ENCODE results near the gene AJAP1.

The AJAP1 gene

GRCh38 chr1:4684136-4684535 is 29.7 kb downstream of the AJAP1 start:
- no peaks in the 10 kb centered on the region for H3K9me3 ChIP-seq (ENCODE audit: low read length)
- no peak overlapping the region for H3K4me3 ChIP-seq (ENCODE audit: low read length)
- H2AFZ ChIP-seq (ENCODE audit: low read depth, low read length): no peak overlapping the region
- H3K4me1 ChIP-seq (ENCODE audit: insufficient read depth, low read length): no peaks in the 10 kb centered on the region
- no peaks in the 10 kb centered on the region for H3K36me3 ChIP-seq (ENCODE audit: insufficient read depth, low read length)
- no peaks in the 10 kb centered on the region for H3K27me3 ChIP-seq (ENCODE audit: insufficient read depth, low read length)

- Histone ChIP-seq H3K36me3 (ENCODE audit: insufficient read depth, low read length) (no peaks in the 10 kb centered on the region), H3K9me3 (ENCODE audit: low read length) (no peaks in the 10 kb centered on the region), H3K27me3 (ENCODE audit: insufficient read depth, low read length) (no peaks in the 10 kb centered on the region), H3K4me1 (ENCODE audit: insufficient read depth, low read length) (no peaks in the 10 kb centered on the region), H2AFZ (ENCODE audit: low read depth, low read length) (no peak overlapping the region), H3K4me3 (ENCODE audit: low read length) (no peak overlapping the region)
These were observed 30.6 kb downstream of the AJAP1 start for GRCh38 chr1:4684864-4685522.

GRCh38 chr1:4685523-4685865 is 31.1 kb downstream of the AJAP1 start:
- Histone ChIP-seq H3K36me3 (ENCODE audit: insufficient read depth, low read length) (no peaks in the 10 kb centered on the region), H3K4me3 (ENCODE audit: low read length) (no peak overlapping the region), H3K4me1 (ENCODE audit: insufficient read depth, low read length) (no peaks in the 10 kb centered on the region), H3K27me3 (ENCODE audit: insufficient read depth, low read length) (no peaks in the 10 kb centered on the region), H2AFZ (ENCODE audit: low read depth, low read length) (no peak overlapping the region), H3K9me3 (ENCODE audit: low read length) (no peaks in the 10 kb centered on the region)

GRCh38 chr1:4687943-4688342 is 33.5 kb downstream of the AJAP1 start:
- Histone ChIP-seq H3K4me3 (ENCODE audit: low read length) (no peak overlapping the region), H3K36me3 (ENCODE audit: insufficient read depth, low read length) (no peaks in the 10 kb centered on the region), H3K4me1 (ENCODE audit: insufficient read depth, low read length) (no peaks in the 10 kb centered on the region), H3K9me3 (ENCODE audit: low read length) (no peaks in the 10 kb centered on the region), H3K27me3 (ENCODE audit: insufficient read depth, low read length) (no peaks in the 10 kb centered on the region), H2AFZ (ENCODE audit: low read depth, low read length) (no peak overlapping the region)

- Histone ChIP-seq H3K27me3 (ENCODE audit: insufficient read depth, low read length) (no peaks in the 10 kb centered on the region), H3K9me3 (ENCODE audit: low read length) (no peaks in the 10 kb centered on the region), H3K36me3 (ENCODE audit: insufficient read depth, low read length) (no peaks in the 10 kb centered on the region), H3K4me3 (ENCODE audit: low read length) (no peak overlapping the region), H2AFZ (ENCODE audit: low read depth, low read length) (no peak overlapping the region), H3K4me1 (ENCODE audit: insufficient read depth, low read length) (no peaks in the 10 kb centered on the region)
These were observed 35.0 kb downstream of the AJAP1 start for GRCh38 chr1:4689271-4689935.

GRCh38 chr1:4689941-4690635 is 35.7 kb downstream of the AJAP1 start:
- H3K4me3 ChIP-seq (ENCODE audit: low read length): no peak overlapping the region
- no peak overlapping the region for H2AFZ ChIP-seq (ENCODE audit: low read depth, low read length)
- peaks cover 2% of the 10 kb centered on the region for H3K27me3 ChIP-seq (ENCODE audit: insufficient read depth, low read length)
- H3K9me3 ChIP-seq (ENCODE audit: low read length): no peaks in the 10 kb centered on the region
- H3K4me1 ChIP-seq (ENCODE audit: insufficient read depth, low read length): no peaks in the 10 kb centered on the region
- no peaks in the 10 kb centered on the region for H3K36me3 ChIP-seq (ENCODE audit: insufficient read depth, low read length)

GRCh38 chr1:4690951-4691675 is 36.7 kb downstream of the AJAP1 start:
- no peaks in the 10 kb centered on the region for H3K36me3 ChIP-seq (ENCODE audit: insufficient read depth, low read length)
- H3K9me3 ChIP-seq (ENCODE audit: low read length): no peaks in the 10 kb centered on the region
- H3K4me3 ChIP-seq (ENCODE audit: low read length): no peak overlapping the region
- H3K27me3 ChIP-seq (ENCODE audit: insufficient read depth, low read length): peaks cover 4% of the 10 kb centered on the region
- no peaks in the 10 kb centered on the region for H3K4me1 ChIP-seq (ENCODE audit: insufficient read depth, low read length)
- no peak overlapping the region for H2AFZ ChIP-seq (ENCODE audit: low read depth, low read length)

GRCh38 chr1:4691766-4692405 is 37.5 kb downstream of the AJAP1 start:
- Histone ChIP-seq H3K4me1 (ENCODE audit: insufficient read depth, low read length) (no peaks in the 10 kb centered on the region), H3K27me3 (ENCODE audit: insufficient read depth, low read length) (peaks cover 4% of the 10 kb centered on the region), H3K9me3 (ENCODE audit: low read length) (no peaks in the 10 kb centered on the region), H3K4me3 (ENCODE audit: low read length) (no peak overlapping the region), H3K36me3 (ENCODE audit: insufficient read depth, low read length) (no peaks in the 10 kb centered on the region), H2AFZ (ENCODE audit: low read depth, low read length) (no peak overlapping the region)

GRCh38 chr1:4692437-4692836 is 38.0 kb downstream of the AJAP1 start:
- Histone ChIP-seq H3K27me3 (ENCODE audit: insufficient read depth, low read length) (peaks cover 4% of the 10 kb centered on the region), H3K9me3 (ENCODE audit: low read length) (no peaks in the 10 kb centered on the region), H2AFZ (ENCODE audit: low read depth, low read length) (no peak overlapping the region), H3K4me3 (ENCODE audit: low read length) (no peak overlapping the region), H3K4me1 (ENCODE audit: insufficient read depth, low read length) (no peaks in the 10 kb centered on the region), H3K36me3 (ENCODE audit: insufficient read depth, low read length) (no peaks in the 10 kb centered on the region)

GRCh38 chr1:4693331-4693730 is 38.9 kb downstream of the AJAP1 start:
- H3K4me3 ChIP-seq (ENCODE audit: low read length): no peak overlapping the region
- peaks cover 4% of the 10 kb centered on the region for H3K27me3 ChIP-seq (ENCODE audit: insufficient read depth, low read length)
- no peaks in the 10 kb centered on the region for H3K36me3 ChIP-seq (ENCODE audit: insufficient read depth, low read length)
- H3K9me3 ChIP-seq (ENCODE audit: low read length): no peaks in the 10 kb centered on the region
- no peaks in the 10 kb centered on the region for H3K4me1 ChIP-seq (ENCODE audit: insufficient read depth, low read length)
- no peak overlapping the region for H2AFZ ChIP-seq (ENCODE audit: low read depth, low read length)

- no peaks in the 10 kb centered on the region for H3K4me1 ChIP-seq (ENCODE audit: insufficient read depth, low read length)
- peaks cover 4% of the 10 kb centered on the region for H3K27me3 ChIP-seq (ENCODE audit: insufficient read depth, low read length)
- no peaks in the 10 kb centered on the region for H3K9me3 ChIP-seq (ENCODE audit: low read length)
- no peak overlapping the region for H2AFZ ChIP-seq (ENCODE audit: low read depth, low read length)
- no peak overlapping the region for H3K4me3 ChIP-seq (ENCODE audit: low read length)
- H3K36me3 ChIP-seq (ENCODE audit: insufficient read depth, low read length): no peaks in the 10 kb centered on the region
These were observed 39.5 kb downstream of the AJAP1 start for GRCh38 chr1:4693891-4694290.

GRCh38 chr1:4694492-4694891 is 40.1 kb downstream of the AJAP1 start:
- no peak overlapping the region for H3K4me3 ChIP-seq (ENCODE audit: low read length)
- H3K27me3 ChIP-seq (ENCODE audit: insufficient read depth, low read length): peaks cover 4% of the 10 kb centered on the region
- H3K4me1 ChIP-seq (ENCODE audit: insufficient read depth, low read length): no peaks in the 10 kb centered on the region
- no peaks in the 10 kb centered on the region for H3K36me3 ChIP-seq (ENCODE audit: insufficient read depth, low read length)
- no peaks in the 10 kb centered on the region for H3K9me3 ChIP-seq (ENCODE audit: low read length)
- no peak overlapping the region for H2AFZ ChIP-seq (ENCODE audit: low read depth, low read length)

- H2AFZ ChIP-seq (ENCODE audit: low read depth, low read length): no peak overlapping the region
- no peaks in the 10 kb centered on the region for H3K4me1 ChIP-seq (ENCODE audit: insufficient read depth, low read length)
- no peak overlapping the region for H3K4me3 ChIP-seq (ENCODE audit: low read length)
- no peaks in the 10 kb centered on the region for H3K9me3 ChIP-seq (ENCODE audit: low read length)
- peaks cover 4% of the 10 kb centered on the region for H3K27me3 ChIP-seq (ENCODE audit: insufficient read depth, low read length)
- H3K36me3 ChIP-seq (ENCODE audit: insufficient read depth, low read length): no peaks in the 10 kb centered on the region
These were observed 40.8 kb downstream of the AJAP1 start for GRCh38 chr1:4695241-4695640.

All from neuron (in vitro differentiated cells).